Stimulated activated CD8-positive, alpha-beta memory T cell treated with anti-CD3 and anti-CD28 coated beads, Interleukin-4, amount 100 ng/mL, for 48 hours (primary cell): ENCODE measurements around the gene ZNF311.
"Not testable (repeated sequence)": the region's sequence is repeated elsewhere in the genome, so short reads cannot be mapped to it uniquely, and the experiment has no call there.

ENCODE experiments used
- DNase-seq: peaks from one replicate; pipeline ENCODE4 v3.0.0-alpha.2; 2020

ZNF311 gene

GRCh38 chr6:28953039-28953584, 52.0 kb downstream of the ZNF311 start:
- DNase-seq = peak; percentile 82

- DNase-seq = not testable (repeated sequence)
These were observed 55.4 kb downstream of the ZNF311 start for GRCh38 chr6:28949656-28950195.

GRCh38 chr6:28948782-28949486, 56.2 kb downstream of the ZNF311 start:
- no peak for DNase-seq

- no peak for DNase-seq
These were observed 57.3 kb downstream of the ZNF311 start for GRCh38 chr6:28947831-28948270.

GRCh38 chr6:28947067-28947765, 57.9 kb downstream of the ZNF311 start:
- DNase-seq = no peak

GRCh38 chr6:28945349-28945748, 59.8 kb downstream of the ZNF311 start:
- no peak for DNase-seq
